HEK293T (cell line): ENCODE measurements around the gene LRRTM1.

Experiments used
- CTCF ChIA-PET: fragments of 350-600 bp; formaldehyde crosslinking; extraction: SDS; loops from one replicate; lab custom pipeline; 2021; ENCODE audit warnings: antibody characterized with exemption, inconsistent platforms; lab: Yijun Ruan, JAX
- POLR2A ChIA-PET: fragments of 350-600 bp; formaldehyde crosslinking; extraction: SDS; loops from one replicate; lab custom pipeline; 2020; ENCODE audit warnings: antibody characterized with exemption, inconsistent platforms; lab: Yijun Ruan, JAX
- DNase-seq: peaks from one replicate; pipeline ENCODE4 v3.0.0; 2012; ENCODE audit warnings: mixed read lengths; ENCODE audit errors: extremely low spot score
- ARNT ChIP-seq: fragments of 450-650 bp; IDR thresholded peaks from 2 replicates; pipeline ENCODE4 v1.6.1; 2017; ENCODE audit warnings: mild to moderate bottlenecking
- BHLHE40 ChIP-seq: fragments of 450-650 bp; IDR thresholded peaks from 2 replicates; pipeline ENCODE4 v1.6.1; 2016; ENCODE audit warnings: mild to moderate bottlenecking, moderate library complexity, borderline replicate concordance
- CTBP1 ChIP-seq: fragments of 450-650 bp; IDR thresholded peaks from 2 replicates; pipeline ENCODE4 v1.6.1; 2016; ENCODE audit warnings: borderline replicate concordance
- ELF4 ChIP-seq: fragments of 450-650 bp; IDR thresholded peaks from 2 replicates; pipeline ENCODE4 v1.6.1; 2017; ENCODE audit warnings: antibody characterized with exemption
- FOXA1 ChIP-seq: fragments of 450-650 bp; IDR thresholded peaks from 2 replicates; pipeline ENCODE4 v1.6.1; 2016; ENCODE audit warnings: mild to moderate bottlenecking
- FOXK2 ChIP-seq: fragments of 450-650 bp; IDR thresholded peaks from 2 replicates; pipeline ENCODE4 v1.6.1; 2016; ENCODE audit warnings: mild to moderate bottlenecking
- FOXM1 ChIP-seq: fragments of 450-650 bp; IDR thresholded peaks from 2 replicates; pipeline ENCODE4 v1.6.1; 2017; ENCODE audit warnings: mild to moderate bottlenecking, borderline replicate concordance
- HDGF ChIP-seq: fragments of 450-650 bp; IDR thresholded peaks from 2 replicates; pipeline ENCODE4 v1.6.1; 2017; ENCODE audit warnings: antibody characterized with exemption, borderline replicate concordance
- L3MBTL2 ChIP-seq: fragments of 450-650 bp; conservative IDR thresholded peaks from 2 replicates; pipeline ENCODE4 v1.6.1; 2016; ENCODE audit warnings: mild to moderate bottlenecking
- LEF1 ChIP-seq: fragments of 450-650 bp; IDR thresholded peaks from 2 replicates; pipeline ENCODE4 v1.6.1; 2017; ENCODE audit warnings: mild to moderate bottlenecking, borderline replicate concordance
- NFRKB ChIP-seq: fragments of 450-650 bp; IDR thresholded peaks from 2 replicates; pipeline ENCODE4 v1.6.1; 2016; ENCODE audit warnings: mild to moderate bottlenecking, moderate library complexity
- SP1 ChIP-seq: fragments of 450-650 bp; IDR thresholded peaks from 2 replicates; pipeline ENCODE4 v1.6.1; 2017
- SUZ12 ChIP-seq: fragments of 450-650 bp; IDR thresholded peaks from 2 replicates; pipeline ENCODE4 v1.6.1; 2016; ENCODE audit warnings: mild to moderate bottlenecking
- TARDBP ChIP-seq: fragments of 450-650 bp; IDR thresholded peaks from 2 replicates; pipeline ENCODE4 v1.6.1; 2016
- ZNF384 ChIP-seq: fragments of 450-650 bp; IDR thresholded peaks from 2 replicates; pipeline ENCODE4 v1.6.1; 2016
- TF ChIP-seq, protein P1 (sequence below): fragments of 450-650 bp; IDR thresholded peaks from 2 replicates; pipeline ENCODE4 v1.6.1; 2016

Gene LRRTM1

DNA sequence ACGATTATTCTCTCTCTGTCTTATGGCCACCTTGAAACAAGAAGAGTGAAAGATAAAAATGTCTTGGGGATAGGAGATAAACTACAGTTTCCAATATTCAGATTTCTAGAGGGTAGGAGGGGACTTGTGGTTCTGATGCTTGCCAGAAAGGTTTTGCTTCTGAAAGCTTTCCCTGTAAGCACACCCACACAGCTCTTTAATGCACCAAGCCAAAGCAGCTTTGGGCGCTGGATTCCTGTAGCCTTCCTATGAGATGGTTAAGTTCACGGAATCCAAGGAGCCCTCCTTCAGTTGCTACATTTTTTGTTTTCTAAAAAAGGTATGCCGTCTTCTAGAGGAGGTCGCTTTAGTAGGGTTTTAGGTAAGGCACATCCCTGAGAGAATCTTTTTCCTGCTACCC lies 4.9 kb downstream of the LRRTM1 start:
- DNase-seq = no peak
- CTCF ChIA-PET = no interaction called here
- POLR2A ChIA-PET = no interaction called here
- TF ChIP-seq CTBP1 = no peak
- no peak for TF ChIP-seq FOXM1
- TF ChIP-seq FOXA1 = no peak
- no peak for TF ChIP-seq FOXK2
- no peak for TF ChIP-seq NFRKB
- TF ChIP-seq L3MBTL2 = no peak
- no peak for TF ChIP-seq BHLHE40

GRCh38 chr2:80298954-80299353 lies 5.6 kb downstream of the LRRTM1 start:
- ChIA-PET CTCF (no interaction called here), POLR2A (no interaction called here)
- no peak for DNase-seq
- TF ChIP-seq ARNT = no peak
- TF ChIP-seq ZNF384 = no peak
- no peak for TF ChIP-seq SUZ12
- TF ChIP-seq LEF1 = no peak
- TF ChIP-seq, protein P1, sequence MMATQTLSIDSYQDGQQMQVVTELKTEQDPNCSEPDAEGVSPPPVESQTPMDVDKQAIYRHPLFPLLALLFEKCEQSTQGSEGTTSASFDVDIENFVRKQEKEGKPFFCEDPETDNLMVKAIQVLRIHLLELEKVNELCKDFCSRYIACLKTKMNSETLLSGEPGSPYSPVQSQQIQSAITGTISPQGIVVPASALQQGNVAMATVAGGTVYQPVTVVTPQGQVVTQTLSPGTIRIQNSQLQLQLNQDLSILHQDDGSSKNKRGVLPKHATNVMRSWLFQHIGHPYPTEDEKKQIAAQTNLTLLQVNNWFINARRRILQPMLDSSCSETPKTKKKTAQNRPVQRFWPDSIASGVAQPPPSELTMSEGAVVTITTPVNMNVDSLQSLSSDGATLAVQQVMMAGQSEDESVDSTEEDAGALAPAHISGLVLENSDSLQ = no peak
- TF ChIP-seq ELF4 = no peak
- no peak for TF ChIP-seq FOXA1
- TF ChIP-seq SP1 = no peak
- TF ChIP-seq HDGF = no peak
- TF ChIP-seq L3MBTL2 = no peak
- no peak for TF ChIP-seq CTBP1
- no peak for TF ChIP-seq FOXM1

GRCh38 chr2:80293039-80293438 lies 11.5 kb downstream of the LRRTM1 start:
- no peak for DNase-seq
- CTCF ChIA-PET = no interaction called here
- POLR2A ChIA-PET = no interaction called here
- TF ChIP-seq L3MBTL2 = no peak
- no peak for TF ChIP-seq CTBP1
- TF ChIP-seq FOXK2 = no peak
- TF ChIP-seq TARDBP = no peak

- TF ChIP-seq HDGF (no peak), SP1 (no peak), FOXK2 (no peak), SUZ12 (no peak)
- TF ChIP-seq, protein P1 = no peak
- DNase-seq = no peak
- ChIA-PET CTCF (no interaction called here), POLR2A (no interaction called here)
Measured at GRCh38 chr2:80292474-80292873, 12.1 kb downstream of the LRRTM1 start.

DNA sequence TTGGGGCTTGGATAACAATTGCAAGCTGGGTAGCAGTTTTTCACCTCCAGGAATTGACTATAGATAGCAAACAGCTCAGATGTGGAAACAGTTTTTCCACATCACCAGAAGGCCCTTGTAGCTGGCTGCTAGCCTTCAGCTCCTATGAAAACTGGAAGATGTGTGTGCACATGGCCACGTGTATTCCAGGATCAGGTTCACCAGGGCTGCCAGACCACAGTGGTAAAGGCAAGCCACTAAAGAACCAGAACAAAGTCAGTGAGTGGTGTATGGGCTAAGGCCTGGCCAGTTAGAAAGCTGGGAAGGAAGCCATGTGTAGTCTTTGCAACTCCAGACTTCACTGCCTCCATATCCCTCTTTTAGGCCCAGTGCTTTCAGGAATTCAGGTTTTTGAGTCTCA lies 12.9 kb downstream of the LRRTM1 start:
- ChIA-PET CTCF (no interaction called here), POLR2A (no interaction called here)
- TF ChIP-seq ELF4 (no peak), BHLHE40 (no peak), CTBP1 (no peak), TARDBP (no peak), FOXA1 (no peak), HDGF (no peak), SP1 (no peak), ZNF384 (no peak), ARNT (no peak), NFRKB (no peak), SUZ12 (no peak), FOXM1 (no peak), L3MBTL2 (no peak), FOXK2 (no peak), LEF1 (no peak)
- TF ChIP-seq, protein P1 = no peak
- DNase-seq = no peak

DNA sequence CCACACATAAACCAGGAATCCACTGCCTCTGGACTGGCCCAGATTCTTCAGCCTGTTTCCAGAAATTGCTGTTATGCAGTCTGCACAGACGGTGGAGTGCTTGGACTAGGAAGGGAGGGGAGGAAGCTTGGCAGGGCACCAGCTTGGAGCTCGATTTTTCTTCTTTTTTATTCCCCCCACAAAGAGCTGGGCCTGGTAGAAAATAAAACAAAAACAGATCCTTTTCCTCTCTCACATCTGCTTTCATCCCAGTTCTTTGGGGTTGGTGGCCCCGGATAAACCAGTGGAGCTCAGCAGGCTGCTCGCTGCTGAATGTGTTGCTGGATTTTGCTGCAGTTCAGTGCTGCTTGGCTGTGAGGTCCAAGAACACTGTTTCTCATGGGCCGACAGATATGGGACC lies 16.0 kb downstream of the LRRTM1 start:
- no peak for DNase-seq
- ChIA-PET POLR2A (interaction anchor here (0.8 kb wide), 1 partner anchor 15 kb away, joined by 3 read pairs; no protein-coding TSS in a partner anchor), CTCF (no interaction called here)
- TF ChIP-seq HDGF (no peak), NFRKB (no peak), ZNF384 (no peak)

- POLR2A ChIA-PET = no interaction called here
- no peak for DNase-seq
- CTCF ChIA-PET = no interaction called here
- no peak for TF ChIP-seq CTBP1
- TF ChIP-seq ZNF384 = no peak
- no peak for TF ChIP-seq L3MBTL2
- no peak for TF ChIP-seq BHLHE40
- no peak for TF ChIP-seq FOXA1
- TF ChIP-seq, protein P1 = no peak
- TF ChIP-seq HDGF = no peak
- TF ChIP-seq ARNT = no peak
- no peak for TF ChIP-seq FOXK2
- TF ChIP-seq FOXM1 = no peak
- TF ChIP-seq ELF4 = no peak
- TF ChIP-seq TARDBP = no peak
- no peak for TF ChIP-seq SUZ12
- no peak for TF ChIP-seq LEF1
- no peak for TF ChIP-seq SP1
- TF ChIP-seq NFRKB = no peak
Measured at GRCh38 chr2:80281049-80281448, 23.5 kb downstream of the LRRTM1 start.
